ENCODE results near the gene TAL1. TPM values are rescaled to one million over a fixed set of nuclear protein-coding genes. Genes with fewer than 3 reads are reported as not detected.

Gene TAL1
- total and polyA plus RNA-seq, 2 experiments from 2014 or later: not detected

- TF ChIP-seq, protein P1, sequence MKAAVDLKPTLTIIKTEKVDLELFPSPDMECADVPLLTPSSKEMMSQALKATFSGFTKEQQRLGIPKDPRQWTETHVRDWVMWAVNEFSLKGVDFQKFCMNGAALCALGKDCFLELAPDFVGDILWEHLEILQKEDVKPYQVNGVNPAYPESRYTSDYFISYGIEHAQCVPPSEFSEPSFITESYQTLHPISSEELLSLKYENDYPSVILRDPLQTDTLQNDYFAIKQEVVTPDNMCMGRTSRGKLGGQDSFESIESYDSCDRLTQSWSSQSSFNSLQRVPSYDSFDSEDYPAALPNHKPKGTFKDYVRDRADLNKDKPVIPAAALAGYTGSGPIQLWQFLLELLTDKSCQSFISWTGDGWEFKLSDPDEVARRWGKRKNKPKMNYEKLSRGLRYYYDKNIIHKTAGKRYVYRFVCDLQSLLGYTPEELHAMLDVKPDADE (IDR thresholded peaks at IDR 0.05): no peak
- no peak for TF ChIP-seq REST (IDR thresholded peaks at IDR 0.05; ENCODE audit: unreplicated experiment)
- TF ChIP-seq JUNB (IDR thresholded peaks at IDR 0.05; ENCODE audit: unreplicated experiment): no peak
- no peak for TF ChIP-seq CREB1 (CRISPR knock-in tag; IDR thresholded peaks at IDR 0.05; ENCODE audit: low read depth)
- TF ChIP-seq, protein P2, sequence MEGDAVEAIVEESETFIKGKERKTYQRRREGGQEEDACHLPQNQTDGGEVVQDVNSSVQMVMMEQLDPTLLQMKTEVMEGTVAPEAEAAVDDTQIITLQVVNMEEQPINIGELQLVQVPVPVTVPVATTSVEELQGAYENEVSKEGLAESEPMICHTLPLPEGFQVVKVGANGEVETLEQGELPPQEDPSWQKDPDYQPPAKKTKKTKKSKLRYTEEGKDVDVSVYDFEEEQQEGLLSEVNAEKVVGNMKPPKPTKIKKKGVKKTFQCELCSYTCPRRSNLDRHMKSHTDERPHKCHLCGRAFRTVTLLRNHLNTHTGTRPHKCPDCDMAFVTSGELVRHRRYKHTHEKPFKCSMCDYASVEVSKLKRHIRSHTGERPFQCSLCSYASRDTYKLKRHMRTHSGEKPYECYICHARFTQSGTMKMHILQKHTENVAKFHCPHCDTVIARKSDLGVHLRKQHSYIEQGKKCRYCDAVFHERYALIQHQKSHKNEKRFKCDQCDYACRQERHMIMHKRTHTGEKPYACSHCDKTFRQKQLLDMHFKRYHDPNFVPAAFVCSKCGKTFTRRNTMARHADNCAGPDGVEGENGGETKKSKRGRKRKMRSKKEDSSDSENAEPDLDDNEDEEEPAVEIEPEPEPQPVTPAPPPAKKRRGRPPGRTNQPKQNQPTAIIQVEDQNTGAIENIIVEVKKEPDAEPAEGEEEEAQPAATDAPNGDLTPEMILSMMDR (conservative IDR thresholded peaks at IDR 0.05; ENCODE audit: low read depth in 2 of 2): no peak
- no peak for TF ChIP-seq EZH2 (IDR thresholded peaks at IDR 0.05; ENCODE audit: low read depth, unreplicated experiment)
- no peak for TF ChIP-seq ZNF114 (CRISPR knock-in tag; IDR thresholded peaks at IDR 0.05)
- TF ChIP-seq POLR2AphosphoS5 (IDR thresholded peaks at IDR 0.05; ENCODE audit: low read depth): no peak
- no peak for TF ChIP-seq STAT1 (IDR thresholded peaks at IDR 0.05; ENCODE audit: unreplicated experiment)
- TF ChIP-seq NANOG (IDR thresholded peaks at IDR 0.05; ENCODE audit: borderline replicate concordance): no peak
Measured at GRCh38 chr1:47219590-47220220, 12.3 kb downstream of the TAL1 start (continued).

- Histone ChIP-seq H3K79me2 (replicated peaks; ENCODE audit: insufficient read depth) (no peaks in the 10 kb centered on the region), H3K27ac (ENCODE audit: low read depth) (no peak overlapping the region), H4K20me1 (replicated peaks; ENCODE audit: insufficient read depth) (no peaks in the 10 kb centered on the region), H3K27me3 (ENCODE audit: insufficient read depth) (peaks cover 73% of the 10 kb centered on the region), H3K4me2 (no peak overlapping the region), H3K4me3 (no peak overlapping the region), H3K9me2 (ENCODE audit: insufficient read depth) (no peaks in the 10 kb centered on the region), H3K4me1 (ENCODE audit: insufficient read depth) (peaks cover 8% of the 10 kb centered on the region), H2AFZ (no peak overlapping the region), H3F3A (replicated peaks; ENCODE audit: low read depth) (no peaks in the 10 kb centered on the region), H3K36me3 (ENCODE audit: insufficient read depth) (no peaks in the 10 kb centered on the region)
- ATAC-seq: no peak
- no peak for DNase-seq (ENCODE audit: low spot score)
- H3K4me1 Mint-ChIP-seq: no peaks in the 10 kb centered on the region
- no peaks in the 10 kb centered on the region for H3K36me3 Mint-ChIP-seq (ENCODE audit: low read depth)
- H3K27ac Mint-ChIP-seq: no peak overlapping the region
- H3K27me3 Mint-ChIP-seq (ENCODE audit: insufficient read depth, low read depth, poor library complexity): peaks cover 10% of the 10 kb centered on the region
- TF ChIP-seq, protein P1 (IDR thresholded peaks at IDR 0.05): no peak
- no peak for TF ChIP-seq NANOG (IDR thresholded peaks at IDR 0.05; ENCODE audit: borderline replicate concordance)
- no peak for TF ChIP-seq STAT1 (IDR thresholded peaks at IDR 0.05; ENCODE audit: unreplicated experiment)
- TF ChIP-seq REST (IDR thresholded peaks at IDR 0.05; ENCODE audit: unreplicated experiment): no peak
- TF ChIP-seq ZNF114 (CRISPR knock-in tag; IDR thresholded peaks at IDR 0.05): no peak
- no peak for TF ChIP-seq EZH2phosphoT487 (IDR thresholded peaks at IDR 0.05; ENCODE audit: unreplicated experiment)
- TF ChIP-seq JUNB (IDR thresholded peaks at IDR 0.05; ENCODE audit: unreplicated experiment): no peak
- TF ChIP-seq, protein P2 (conservative IDR thresholded peaks at IDR 0.05; ENCODE audit: low read depth in 2 of 2): no peak
- no peak for TF ChIP-seq CREB1 (CRISPR knock-in tag; IDR thresholded peaks at IDR 0.05; ENCODE audit: low read depth)
- TF ChIP-seq ZNF331 (CRISPR knock-in tag; IDR thresholded peaks at IDR 0.05; ENCODE audit: low read depth): no peak
- H3K9me3 Mint-ChIP-seq: no peaks in the 10 kb centered on the region
- H3K4me3 Mint-ChIP-seq: no peak overlapping the region
Measured at GRCh38 chr1:47219001-47219400, 13.0 kb downstream of the TAL1 start.
